T-helper 2 cell (primary cell): Measurements from ENCODE around the gene RCE1.
A peak's percentile ranks its signal among the peaks of the same experiment; 100 is the strongest.
"Not testable (repeated sequence)": the region's sequence is repeated elsewhere in the genome, so short reads cannot be mapped to it uniquely, and the experiment has no call there.

Source experiments
- DNase-seq, 5 experiments: peaks; one replicate each; pipeline versions ENCODE4 v3.0.0 to v3.0.0-alpha.2; 2012 to 2022
- total RNA-seq, 2 donors: gene quantifications; one replicate each; lab custom pipeline; 2026; lab: John Stamatoyannopoulos, UW

RCE1 gene
- total RNA-seq: 37.6 to 43.6 reads per million in 2 donors

- peak; percentile 84 to 95 (median 87) for DNase-seq
Measured at GRCh38 chr11:66842896-66843775, at the start of gene RCE1. RCE1 (plus strand) TSS chr11:66843441; CDS start chr11:66843456, 15 bp downstream.

- DNase-seq: not testable (repeated sequence)
Measured at GRCh38 chr11:66799815-66800214, 43.4 kb upstream of the RCE1 start.

GRCh38 chr11:66800720-66801428 is 42.4 kb upstream of the RCE1 start:
- DNase-seq: no peak

GRCh38 chr11:66809592-66809991 is 33.6 kb upstream of the RCE1 start:
- no peak for DNase-seq

- DNase-seq: no peak
Measured at GRCh38 chr11:66810576-66811185, 32.6 kb upstream of the RCE1 start.

- no peak for DNase-seq
Measured at GRCh38 chr11:66814678-66815077, 28.6 kb upstream of the RCE1 start.

- DNase-seq: no peak
Measured at GRCh38 chr11:66815646-66816045, 27.6 kb upstream of the RCE1 start.

GRCh38 chr11:66818231-66818955 is 24.8 kb upstream of the RCE1 start:
- DNase-seq: no peak

- no peak for DNase-seq
Measured at GRCh38 chr11:66820381-66820780, 22.9 kb upstream of the RCE1 start.

- DNase-seq: no peak
Measured at GRCh38 chr11:66820901-66821300, 22.3 kb upstream of the RCE1 start.

GRCh38 chr11:66823700-66824099 is 19.5 kb upstream of the RCE1 start:
- no peak for DNase-seq

- DNase-seq: not testable (repeated sequence)
Measured at GRCh38 chr11:66824573-66824972, 18.7 kb upstream of the RCE1 start.

GRCh38 chr11:66834539-66834845 is 8.7 kb upstream of the RCE1 start:
- no peak for DNase-seq

GRCh38 chr11:66834943-66835342 is 8.3 kb upstream of the RCE1 start:
- DNase-seq: no peak

GRCh38 chr11:66835768-66836405 is 7.4 kb upstream of the RCE1 start:
- DNase-seq: no peak

GRCh38 chr11:66840317-66841091 is 2.7 kb upstream of the RCE1 start:
- no peak for DNase-seq

GRCh38 chr11:66841861-66842260 is 1.4 kb upstream of the RCE1 start:
- no peak for DNase-seq

- peak in 1 of 5 experiments; percentile 19 for DNase-seq
Measured at GRCh38 chr11:66842501-66842895, 743 bp upstream of the RCE1 start.

GRCh38 chr11:66843776-66844495 is 695 bp downstream of the RCE1 start:
- no peak for DNase-seq

GRCh38 chr11:66844496-66845142 is 1.4 kb downstream of the RCE1 start:
- no peak for DNase-seq
